ENCODE results near the gene IL10RB. TPM values are rescaled to one million over a fixed set of nuclear protein-coding genes. Genes with fewer than 3 reads are reported as not detected.

The IL10RB gene
- total RNA-seq, 1 donor from 2014 or later, result 37.9 TPM

- CTCF ChIA-PET, result no interaction called here
- no peaks in the 10 kb centered on the region for H3K27me3 Mint-ChIP-seq
- H3K9me3 Mint-ChIP-seq, result no peaks in the 10 kb centered on the region
- TF ChIP-seq CTCF (IDR thresholded peaks at IDR 0.05), result no peak
- intact Hi-C loops (cut with micrococcal nuclease), result no loop called here
- ATAC-seq (ENCODE audit: low read depth) (no peak), DNase-seq (no peak)
- H3K4me3 Mint-ChIP-seq, result no peak overlapping the region
- peak overlapping the region; percentile 25 for H3K27ac Mint-ChIP-seq
- H3K4me1 Mint-ChIP-seq, result peaks cover 17% of the 10 kb centered on the region
- peaks cover 79% of the 10 kb centered on the region for H3K36me3 Mint-ChIP-seq (ENCODE audit: low read depth)
- POLR2A ChIA-PET, result no interaction called here
Measured at GRCh38 chr21:33245289-33245918, 20.8 kb upstream of the IL10RB start.

DNA sequence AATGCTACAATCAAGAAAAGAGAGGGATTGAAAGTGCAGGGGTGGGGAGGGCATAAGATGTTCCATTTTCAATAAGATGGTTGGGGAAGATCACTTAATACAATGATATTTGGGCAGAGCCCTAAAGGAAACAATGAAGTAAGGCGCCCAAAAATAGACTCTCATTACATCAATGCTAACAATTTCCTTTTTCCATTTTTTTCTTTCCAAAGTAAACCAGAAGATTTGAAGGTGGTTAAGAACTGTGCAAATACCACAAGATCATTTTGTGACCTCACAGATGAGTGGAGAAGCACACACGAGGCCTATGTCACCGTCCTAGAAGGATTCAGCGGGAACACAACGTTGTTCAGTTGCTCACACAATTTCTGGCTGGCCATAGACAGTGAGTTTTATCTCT, 19.7 kb upstream of the IL10RB start:
- no peak for TF ChIP-seq CTCF (IDR thresholded peaks at IDR 0.05)
- ChIA-PET POLR2A (no interaction called here), CTCF (no interaction called here)
- DNase-seq (no peak), ATAC-seq (ENCODE audit: low read depth) (no peak)
- no peak overlapping the region for H3K4me3 Mint-ChIP-seq
- no peaks in the 10 kb centered on the region for H3K27me3 Mint-ChIP-seq
- H3K9me3 Mint-ChIP-seq, result no peaks in the 10 kb centered on the region
- intact Hi-C loops (cut with micrococcal nuclease), result loop anchor here (1.0 kb wide), 1 partner anchor 14 kb away; no protein-coding TSS in a partner anchor
- no peak overlapping the region for H3K27ac Mint-ChIP-seq
- peaks cover 90% of the 10 kb centered on the region for H3K36me3 Mint-ChIP-seq (ENCODE audit: low read depth)
- peaks cover 16% of the 10 kb centered on the region for H3K4me1 Mint-ChIP-seq

DNA sequence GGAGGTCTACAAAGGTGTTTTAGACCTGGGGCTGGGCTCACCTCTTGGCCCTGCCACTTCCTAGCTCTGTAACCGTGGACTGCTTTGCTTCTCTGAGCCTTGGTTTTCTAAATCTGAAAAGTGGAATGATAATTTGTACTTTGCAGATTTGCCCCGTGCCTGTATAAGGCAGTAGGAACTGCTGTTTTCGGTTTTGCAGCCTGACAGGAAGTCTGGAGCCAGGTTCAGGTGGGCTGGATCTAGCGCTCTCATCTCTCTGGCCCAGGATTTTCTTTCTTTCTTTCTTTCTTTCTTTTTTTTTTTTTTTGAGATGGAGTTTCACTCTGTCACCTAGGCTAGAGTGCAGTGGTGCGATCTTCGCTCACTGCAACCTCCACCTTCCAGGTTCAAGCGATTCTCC, 19.2 kb upstream of the IL10RB start:
- H3K27ac Mint-ChIP-seq, result no peak overlapping the region
- DNase-seq, result no peak
- no peak for TF ChIP-seq CTCF (IDR thresholded peaks at IDR 0.05)
- no peak overlapping the region for H3K4me3 Mint-ChIP-seq
- no peaks in the 10 kb centered on the region for H3K9me3 Mint-ChIP-seq
- H3K36me3 Mint-ChIP-seq (ENCODE audit: low read depth), result peaks cover 91% of the 10 kb centered on the region
- no peak for ATAC-seq (ENCODE audit: low read depth)
- POLR2A ChIA-PET, result no interaction called here
- H3K27me3 Mint-ChIP-seq, result no peaks in the 10 kb centered on the region
- peaks cover 16% of the 10 kb centered on the region for H3K4me1 Mint-ChIP-seq
- CTCF ChIA-PET, result no interaction called here
- intact Hi-C loops (cut with micrococcal nuclease), result loop anchor here (1.0 kb wide), 2 partner anchors 13 to 18 kb away; no protein-coding TSS in a partner anchor

DNA sequence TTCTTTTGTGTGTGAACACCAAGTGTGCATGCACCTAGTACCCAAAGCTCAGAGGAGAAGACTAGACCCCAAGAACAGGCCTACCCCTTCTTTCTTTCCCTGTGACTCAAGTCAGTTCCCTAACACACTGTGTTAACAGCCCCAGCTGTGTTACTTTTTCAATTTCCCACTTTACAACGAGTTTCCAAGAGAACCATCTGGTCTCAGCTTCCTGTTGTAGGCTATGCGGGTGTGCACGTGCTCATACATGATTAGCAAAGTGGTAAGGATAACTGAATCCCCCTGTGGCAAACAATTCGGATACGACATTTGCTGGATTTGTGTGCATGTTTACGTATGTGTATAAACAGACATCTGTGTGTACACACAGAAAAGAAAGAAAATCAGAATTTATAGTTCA, 18.6 kb upstream of the IL10RB start:
- no peak for TF ChIP-seq CTCF (IDR thresholded peaks at IDR 0.05)
- Mint-ChIP-seq H3K9me3 (no peaks in the 10 kb centered on the region), H3K4me3 (no peak overlapping the region), H3K36me3 (ENCODE audit: low read depth) (peaks cover 93% of the 10 kb centered on the region), H3K27ac (no peak overlapping the region), H3K4me1 (peaks cover 16% of the 10 kb centered on the region), H3K27me3 (no peaks in the 10 kb centered on the region)
- intact Hi-C loops (cut with micrococcal nuclease), result loop anchor here (1.0 kb wide), 1 partner anchor 18 kb away; no protein-coding TSS in a partner anchor
- ChIA-PET POLR2A (interaction anchor here (0.6 kb wide), 1 partner anchor 28 kb away, joined by 3 read pairs; no protein-coding TSS in a partner anchor), CTCF (no interaction called here)
- DNase-seq, result no peak
- ATAC-seq (ENCODE audit: low read depth), result no peak

GRCh38 chr21:33249331-33250002, 16.7 kb upstream of the IL10RB start:
- H3K4me1 Mint-ChIP-seq, result peaks cover 11% of the 10 kb centered on the region
- peaks cover 97% of the 10 kb centered on the region for H3K36me3 Mint-ChIP-seq (ENCODE audit: low read depth)
- POLR2A ChIA-PET, result interaction anchor here (0.6 to 0.7 kb wide), 2 partner anchors 134 to 186 kb away, joined by 3 to 6 read pairs; no protein-coding TSS in a partner anchor
- intact Hi-C loops (cut with micrococcal nuclease), result no loop called here
- no peak for DNase-seq
- H3K27me3 Mint-ChIP-seq, result no peaks in the 10 kb centered on the region
- H3K4me3 Mint-ChIP-seq, result no peak overlapping the region
- TF ChIP-seq CTCF (IDR thresholded peaks at IDR 0.05), result no peak
- H3K27ac Mint-ChIP-seq, result no peak overlapping the region
- no peak for ATAC-seq (ENCODE audit: low read depth)
- H3K9me3 Mint-ChIP-seq, result no peaks in the 10 kb centered on the region
- CTCF ChIA-PET, result interaction anchor here (1.1 kb wide), 1 partner anchor 16 kb away, joined by 3 read pairs; the partner anchor contains the start of gene IL10RB
